Skin of body (tissue), 2 donors: Measurements from ENCODE around the gene GSDME. TPM values are rescaled to one million over a fixed set of nuclear protein-coding genes. Genes with fewer than 3 reads are reported as not detected.

Experiments used
- DNase-seq: peaks from one replicate; lab custom pipeline; 2025; lab: John Stamatoyannopoulos, UW
- total RNA-seq: library from RNA; depleted of rRNA; stranded (reverse); fragments of >200 nt; gene quantifications from one replicate; pipeline ENCODE4 v1.2.3, GENCODE V29; 2014

GSDME gene
- total RNA-seq, 1 donor from 2014 or later: 6.9 TPM

DNA sequence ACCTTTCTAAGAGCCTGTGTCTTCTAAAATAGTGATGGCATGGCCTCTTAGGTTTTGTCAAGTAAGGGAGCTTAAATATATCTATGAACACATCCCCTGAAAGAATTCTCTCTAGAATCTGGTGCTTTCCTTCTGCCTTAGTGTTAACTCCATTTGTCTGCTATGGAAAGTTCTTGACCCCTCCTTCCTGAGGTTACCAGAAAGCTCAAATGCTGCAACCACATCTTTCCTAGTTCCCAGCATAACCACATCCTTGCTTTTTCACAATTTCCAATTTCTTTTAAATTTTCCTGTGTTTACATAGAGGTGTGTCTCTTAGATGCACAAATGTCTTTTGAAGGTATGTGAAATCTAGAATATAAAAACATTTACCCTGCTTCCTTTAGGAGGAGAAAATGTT, 16.4 kb upstream of the GSDME start:
- no peak for DNase-seq

DNA sequence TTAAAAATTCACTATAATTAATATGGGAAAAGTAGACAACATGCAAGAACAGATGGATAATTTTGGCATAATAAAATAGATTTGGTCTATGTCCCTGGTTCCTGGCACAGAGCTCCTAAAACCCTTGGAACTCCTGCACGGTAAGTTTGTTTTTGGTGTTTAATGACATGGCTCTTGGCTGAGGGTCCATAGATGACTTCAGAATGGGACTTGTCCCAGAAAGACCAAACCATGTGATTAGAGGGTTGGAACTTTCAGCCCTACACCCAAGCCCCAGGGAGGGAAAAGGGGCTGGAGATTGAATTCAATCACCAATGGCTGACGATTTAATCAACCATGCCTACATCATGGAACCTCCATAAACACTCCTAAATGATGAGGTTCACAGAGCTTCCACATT, 12.6 kb upstream of the GSDME start:
- DNase-seq: no peak

GRCh38 chr7:24769014-24769830, 12.0 kb upstream of the GSDME start:
- DNase-seq: no peak

DNA sequence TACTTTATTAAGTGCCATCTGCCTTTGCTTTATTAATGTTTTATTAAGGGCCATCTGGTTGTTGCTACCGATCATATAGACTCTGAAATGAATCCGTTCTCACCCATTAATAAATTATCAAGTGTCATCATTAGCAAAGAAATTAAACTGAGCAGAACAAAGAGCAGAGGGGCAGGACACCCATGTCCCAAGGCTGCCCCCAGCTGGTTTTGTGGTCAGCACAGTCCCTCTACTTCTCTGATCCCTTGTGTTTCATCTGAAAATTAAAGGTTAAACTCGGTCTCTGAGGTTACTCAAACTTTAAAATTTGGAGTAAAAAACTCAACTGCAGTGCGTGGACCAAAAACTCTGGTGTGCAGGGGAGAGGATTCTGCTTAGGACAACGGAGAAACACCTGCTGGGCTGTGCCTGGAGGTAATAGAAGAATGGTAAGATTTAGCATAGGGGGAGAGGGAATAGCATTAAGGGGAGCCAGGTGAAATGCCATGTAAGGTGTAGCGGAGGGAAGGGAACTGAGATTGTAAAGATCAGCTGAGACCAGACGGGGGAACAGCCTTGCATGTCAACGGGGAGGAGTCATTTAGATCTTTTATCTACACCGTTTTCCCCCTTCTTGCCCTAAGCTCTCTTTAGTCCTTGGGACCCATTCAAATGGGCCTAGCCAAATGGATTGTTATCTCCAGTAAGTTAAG, 10.8 kb upstream of the GSDME start:
- DNase-seq: no peak

DNA sequence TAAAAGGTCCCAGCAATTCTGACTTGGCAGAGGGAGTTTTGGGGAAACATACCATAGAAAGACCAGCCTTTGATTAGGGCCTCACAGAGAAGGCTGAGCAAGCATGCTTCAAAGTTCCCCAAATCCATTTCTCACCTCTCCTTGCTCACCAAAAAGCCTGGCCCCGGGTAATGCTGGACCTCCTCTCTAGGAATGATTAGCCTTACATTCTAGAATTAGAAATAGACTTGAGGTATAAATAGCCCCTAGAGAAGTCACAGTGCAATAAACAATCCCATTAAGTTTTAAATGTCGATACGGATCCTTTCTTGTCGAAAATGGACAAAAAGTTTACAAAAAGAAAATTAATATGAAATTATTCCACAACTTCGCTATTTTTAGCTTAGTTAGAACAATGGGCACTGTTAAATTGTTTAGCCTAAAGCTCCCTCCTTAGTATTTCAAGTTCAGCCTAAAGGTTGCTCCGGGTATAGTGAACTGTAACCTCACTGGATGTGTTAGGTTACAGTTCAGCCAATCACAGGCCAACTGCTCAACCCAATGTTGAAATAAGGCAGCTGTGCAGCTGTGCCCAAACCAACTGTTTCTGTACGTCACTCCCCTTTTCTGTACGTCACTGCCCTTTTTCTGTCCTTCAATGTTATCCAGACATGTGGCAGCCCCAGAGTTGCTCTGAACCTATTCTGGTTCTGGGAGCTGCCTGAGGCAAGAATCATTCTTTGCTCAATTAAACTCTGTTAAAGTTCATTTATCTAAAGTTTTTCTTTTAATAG, 7.9 kb upstream of the GSDME start:
- DNase-seq: no peak

DNA sequence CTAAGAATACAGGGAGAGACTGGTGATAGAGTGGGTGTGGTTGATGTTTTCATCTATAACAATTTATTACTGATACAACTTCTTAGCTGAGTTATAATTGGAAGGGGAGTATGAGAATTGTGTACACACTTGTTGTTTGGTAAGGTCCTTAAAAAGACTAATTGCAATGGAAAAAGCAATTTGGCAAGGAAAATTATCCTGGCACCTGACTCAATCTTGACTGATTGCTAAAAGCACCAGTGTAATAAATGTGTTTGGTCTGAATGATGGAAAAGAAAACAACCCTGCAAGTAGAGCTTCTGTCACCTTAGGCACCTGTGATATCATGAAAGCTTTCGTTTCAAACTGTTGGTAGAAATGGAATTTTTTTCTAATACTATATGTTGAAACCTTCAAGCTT, 6.7 kb upstream of the GSDME start:
- no peak for DNase-seq

DNA sequence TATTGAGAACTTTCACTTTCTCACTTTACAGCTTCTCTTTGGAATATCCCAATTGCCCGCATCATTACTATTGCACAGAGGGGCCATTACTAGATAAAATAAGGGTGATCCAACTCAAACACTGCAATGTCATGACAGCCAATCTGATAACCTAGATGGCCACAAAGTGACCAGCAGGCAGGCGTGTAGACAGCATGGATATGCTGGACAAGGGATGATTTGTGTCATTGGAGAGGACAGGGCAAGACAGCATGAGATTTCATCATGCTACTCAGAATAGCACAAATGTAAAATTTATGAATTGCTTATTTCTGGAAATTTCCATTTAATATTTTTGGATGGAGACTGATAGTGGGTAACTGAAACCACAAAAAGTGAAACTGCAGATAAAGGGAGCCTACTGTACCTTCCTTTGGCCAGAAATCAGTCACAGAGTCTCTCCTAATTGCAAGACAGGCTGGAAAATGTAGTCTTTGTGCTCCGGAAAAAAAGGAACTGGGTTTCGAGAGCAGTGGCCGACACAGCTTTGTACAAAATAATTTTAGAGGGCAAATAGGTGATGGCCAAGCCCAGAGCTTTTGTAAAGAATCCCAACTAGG, 6.1 kb upstream of the GSDME start:
- no peak for DNase-seq

DNA sequence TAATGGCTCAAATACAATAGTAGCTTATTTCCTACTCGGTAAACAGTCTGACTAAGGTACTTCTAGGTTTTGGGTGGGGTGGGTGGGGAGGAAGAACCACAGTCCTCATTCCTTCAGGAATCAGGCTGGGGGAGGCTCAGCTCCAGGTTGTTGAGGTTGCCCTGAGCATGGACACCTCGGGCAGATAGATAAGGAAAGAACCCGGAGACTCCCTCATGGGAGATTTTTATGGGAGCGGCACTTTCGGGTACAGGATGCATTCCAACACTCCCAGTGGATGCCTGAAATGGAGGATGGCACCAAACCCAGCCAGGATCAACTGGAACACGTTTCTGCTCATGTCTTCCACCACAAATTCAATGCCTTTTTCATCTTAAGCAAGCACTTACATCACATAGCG, 5.5 kb upstream of the GSDME start:
- DNase-seq: no peak

DNA sequence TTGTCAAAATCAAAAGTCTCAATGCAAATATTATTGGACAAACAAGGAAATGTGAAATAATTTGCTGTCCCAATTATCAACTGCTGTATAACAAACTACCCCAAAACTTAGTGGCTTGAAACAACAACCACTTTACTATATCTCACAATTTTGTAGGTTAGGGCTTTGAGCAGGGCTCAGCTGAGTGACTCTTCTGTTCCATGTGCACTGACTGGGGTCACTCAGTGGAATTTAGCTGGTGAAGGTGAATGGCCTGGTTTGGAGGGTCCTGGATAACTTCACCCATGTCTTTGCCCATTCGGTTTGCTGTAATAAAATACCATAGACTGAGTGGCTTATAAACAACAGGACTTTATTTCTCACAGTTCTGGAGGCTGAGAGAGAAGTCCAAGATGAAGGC, 3.7 kb upstream of the GSDME start:
- no peak for DNase-seq

- no peak for DNase-seq
Measured at GRCh38 chr7:24756545-24757352, 515 bp downstream of the GSDME start.

- DNase-seq: no peak
Measured at GRCh38 chr7:24755541-24756407, 1.5 kb downstream of the GSDME start.

- no peak for DNase-seq
Measured at GRCh38 chr7:24754906-24755506, 2.3 kb downstream of the GSDME start.

DNA sequence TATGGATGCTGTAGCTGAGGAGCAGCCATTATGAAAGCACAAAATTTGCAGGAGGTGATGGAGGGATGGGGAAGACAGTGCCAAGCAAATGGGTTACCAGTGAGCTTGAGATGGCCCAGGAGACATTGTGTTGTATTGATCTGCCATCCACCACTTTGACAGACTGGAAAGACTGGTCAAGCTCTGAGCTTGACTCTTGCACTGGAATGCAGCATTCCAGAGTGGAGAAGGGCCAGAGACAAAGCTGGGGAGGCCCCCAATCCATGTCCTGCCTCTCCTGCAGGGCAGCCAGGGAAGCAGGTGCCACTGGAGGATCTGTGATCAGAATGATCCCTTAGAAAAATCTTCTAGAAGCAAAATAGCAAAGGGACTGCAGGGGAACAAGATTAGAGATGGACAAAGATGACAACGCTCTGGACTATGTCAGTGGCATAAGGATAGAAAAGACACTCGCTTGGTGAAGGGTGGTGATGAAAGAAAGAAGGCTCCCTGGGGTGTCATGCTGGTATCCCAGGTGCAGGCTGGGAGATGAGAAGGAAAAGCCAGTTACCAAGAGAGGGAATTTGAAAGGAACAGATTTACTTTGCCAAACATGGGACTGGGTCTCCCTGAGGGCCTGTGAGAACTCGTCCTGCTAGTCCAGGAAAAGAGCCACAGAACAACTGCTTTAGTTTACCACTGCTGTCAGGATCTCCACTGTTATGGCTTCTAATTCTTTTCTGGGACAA, 5.0 kb downstream of the GSDME start:
- DNase-seq: no peak

- DNase-seq: no peak
Measured at GRCh38 chr7:24751484-24751883, 5.8 kb downstream of the GSDME start.

- no peak for DNase-seq
Measured at GRCh38 chr7:24750441-24751055, 6.7 kb downstream of the GSDME start.

GRCh38 chr7:24748521-24748920, 8.7 kb downstream of the GSDME start:
- no peak for DNase-seq

GRCh38 chr7:24745355-24745754, 11.9 kb downstream of the GSDME start:
- DNase-seq: no peak

GRCh38 chr7:24743471-24743870, 13.8 kb downstream of the GSDME start:
- no peak for DNase-seq
